HG02571 (cell line): ENCODE measurements around the gene FGD4.

Experiments
- ATAC-seq: cut with Tn5 transposase; IDR thresholded peaks from one replicate; pipeline ENCODE4 v1.9.1; 2021; ENCODE audit warnings: mild to moderate bottlenecking, moderate library complexity; ENCODE audit not compliant: unreplicated experiment

FGD4 gene

GRCh38 chr12:32661706-32662105 is 262.3 kb downstream of the FGD4 start:
- no peak for ATAC-seq

GRCh38 chr12:32662665-32663064 is 263.3 kb downstream of the FGD4 start:
- ATAC-seq = no peak

GRCh38 chr12:32666018-32666417 is 266.7 kb downstream of the FGD4 start:
- ATAC-seq = no peak

- ATAC-seq = no peak
Observed at GRCh38 chr12:32669584-32669983, 270.2 kb downstream of the FGD4 start.

- no peak for ATAC-seq
Observed at GRCh38 chr12:32671930-32672780, 272.8 kb downstream of the FGD4 start.

- peak; percentile 97 for ATAC-seq
Observed at GRCh38 chr12:32679091-32679919, 279.9 kb downstream of the FGD4 start, which contains the start of gene DNM1L. DNM1L (plus strand) TSS chr12:32679301; CDS start chr12:32679364, 63 bp downstream.

GRCh38 chr12:32679920-32680237 is 280.5 kb downstream of the FGD4 start:
- no peak for ATAC-seq

- no peak for ATAC-seq
Observed at GRCh38 chr12:32680787-32681186, 281.4 kb downstream of the FGD4 start.

GRCh38 chr12:32681272-32681671 is 281.9 kb downstream of the FGD4 start:
- ATAC-seq = no peak

GRCh38 chr12:32686340-32686739 is 287.0 kb downstream of the FGD4 start:
- no peak for ATAC-seq

GRCh38 chr12:32688786-32689185 is 289.4 kb downstream of the FGD4 start:
- no peak for ATAC-seq

- ATAC-seq = no peak
Observed at GRCh38 chr12:32690927-32691326, 291.6 kb downstream of the FGD4 start.

GRCh38 chr12:32692358-32692757 is 293.0 kb downstream of the FGD4 start:
- ATAC-seq = no peak

- ATAC-seq = no peak
Observed at GRCh38 chr12:32693036-32693435, 293.7 kb downstream of the FGD4 start.
